Naive thymus-derived CD8-positive, alpha-beta T cell (primary cell): ENCODE results near the gene SLC9C1. TPM values are rescaled to one million over a fixed set of nuclear protein-coding genes. Genes with fewer than 3 reads are reported as not detected.
A peak's percentile ranks its signal among the peaks of the same experiment; 100 is the strongest.

Experiments
- ATAC-seq, 2 donors: fragments of 150-1000 bp; cut with Tn5 transposase in 1 of 2; sonication (Bioruptor Pico), chemical (Tn5 transposase) in 1 of 2; 1 replicate in 1 of 2; 2 replicates in 1 of 2; pipeline ENCODE4 v1.10.0; 2021; ENCODE audit warnings: mild to moderate bottlenecking in 2 of 2, moderate library complexity in 2 of 2
- POLR2A ChIA-PET: fragments of 350-600 bp; sonication (Branson Sonifier 250); formaldehyde crosslinking; loops from one replicate; lab custom pipeline; 2021; ENCODE audit warnings: antibody characterized with exemption; lab: Charles Lee
- DNase-seq, 10 donors: peaks; one replicate each; pipeline versions ENCODE4 v3.0.0 to v3.0.0-alpha.2; 2020 to 2022
- H3K27ac Mint-ChIP-seq, 10 donors: one replicate each; pipeline ENCODE4 v1.8.0; 2020 to 2022; ENCODE audit warnings: mild to moderate bottlenecking in 10 of 10, mixed read lengths in 10 of 10, moderate library complexity in 4 of 10, inconsistent platforms in 1 of 10
- H3K27me3 Mint-ChIP-seq, 5 donors: one replicate each; pipeline ENCODE4 v1.8.0; 2021 to 2022; ENCODE audit warnings: mixed read lengths in 5 of 5
- H3K36me3 Mint-ChIP-seq, 3 donors: one replicate each; pipeline ENCODE4 v1.8.0; 2020 to 2022; ENCODE audit warnings: mixed read lengths in 3 of 3, mild to moderate bottlenecking in 2 of 3, inconsistent platforms in 1 of 3
- H3K4me1 Mint-ChIP-seq, 4 donors: one replicate each; pipeline ENCODE4 v1.8.0; 2021 to 2022; ENCODE audit warnings: mixed read lengths in 4 of 4
- H3K4me3 Mint-ChIP-seq, 10 donors: one replicate each; pipeline ENCODE4 v1.8.0; 2020 to 2022; ENCODE audit warnings: mild to moderate bottlenecking in 10 of 10, mixed read lengths in 10 of 10, moderate library complexity in 6 of 10, inconsistent platforms in 1 of 10
- H3K9me3 Mint-ChIP-seq, 9 donors: one replicate each; pipeline ENCODE4 v1.8.0; 2020 to 2022; ENCODE audit warnings: mixed read lengths in 9 of 9, mild to moderate bottlenecking in 3 of 9, inconsistent platforms in 1 of 9, moderate library complexity in 1 of 9
- polyA plus RNA-seq, 3 donors: library from polyadenylated mRNA; unstranded; fragments of 300-500 nt; fragmentation: Illumina TruSeq; gene quantifications; one replicate each; pipeline ENCODE4 v1.2.3, GENCODE V29; 2021
- total RNA-seq, 8 experiments: library from RNA in 2 of 8; stranded (reverse) in 2 of 8; gene quantifications; one replicate each; pipeline ENCODE4 v1.2.3 and lab custom pipeline; 2021 to 2026

SLC9C1 gene
- total and polyA plus RNA-seq, 5 experiments from 2014 or later: not detected

DNA sequence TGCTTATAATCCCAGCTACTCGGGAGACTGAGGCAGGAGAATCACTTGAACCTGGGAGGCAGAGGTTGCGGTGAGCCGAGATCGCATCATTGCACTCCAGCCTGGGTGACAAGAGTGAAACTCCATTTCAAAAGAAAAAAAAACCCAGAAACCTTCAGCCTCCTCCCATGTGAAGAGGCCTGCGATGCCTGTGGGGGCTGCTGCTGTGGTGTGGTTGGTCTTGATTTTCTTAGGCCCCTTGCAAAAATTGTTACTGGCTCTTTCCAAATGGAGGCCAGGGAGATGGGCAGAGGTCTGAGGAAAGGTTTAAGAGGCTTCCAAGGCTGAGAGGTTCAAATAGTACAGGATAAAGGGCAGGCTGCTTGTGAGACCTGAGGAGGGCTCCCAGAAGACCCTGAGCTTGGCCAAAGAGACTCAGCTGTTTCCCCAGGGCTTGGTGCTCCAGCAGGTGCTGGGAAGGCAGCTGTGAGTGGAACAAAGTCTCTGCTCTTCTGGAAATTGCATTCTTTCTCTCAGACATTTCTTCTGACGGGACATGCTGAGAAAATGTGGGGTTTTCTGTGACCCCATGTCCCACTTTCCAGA lies 179.3 kb downstream of the SLC9C1 start:
- H3K4me1 Mint-ChIP-seq: peaks cover 6 to 64% (median 36%) of the 10 kb centered on the region in 4 donors
- no peaks in the 10 kb centered on the region for H3K9me3 Mint-ChIP-seq
- H3K27me3 Mint-ChIP-seq: no peaks in the 10 kb centered on the region
- POLR2A ChIA-PET: no interaction called here
- no peak for ATAC-seq
- no peak for DNase-seq
- H3K36me3 Mint-ChIP-seq: peaks cover 0 to 2% (median 0%) of the 10 kb centered on the region in 3 donors
- H3K27ac Mint-ChIP-seq: peak overlapping the region in 5 of 10 donors; percentile 10 to 74 (median 50)
- H3K4me3 Mint-ChIP-seq: no peak overlapping the region

DNA sequence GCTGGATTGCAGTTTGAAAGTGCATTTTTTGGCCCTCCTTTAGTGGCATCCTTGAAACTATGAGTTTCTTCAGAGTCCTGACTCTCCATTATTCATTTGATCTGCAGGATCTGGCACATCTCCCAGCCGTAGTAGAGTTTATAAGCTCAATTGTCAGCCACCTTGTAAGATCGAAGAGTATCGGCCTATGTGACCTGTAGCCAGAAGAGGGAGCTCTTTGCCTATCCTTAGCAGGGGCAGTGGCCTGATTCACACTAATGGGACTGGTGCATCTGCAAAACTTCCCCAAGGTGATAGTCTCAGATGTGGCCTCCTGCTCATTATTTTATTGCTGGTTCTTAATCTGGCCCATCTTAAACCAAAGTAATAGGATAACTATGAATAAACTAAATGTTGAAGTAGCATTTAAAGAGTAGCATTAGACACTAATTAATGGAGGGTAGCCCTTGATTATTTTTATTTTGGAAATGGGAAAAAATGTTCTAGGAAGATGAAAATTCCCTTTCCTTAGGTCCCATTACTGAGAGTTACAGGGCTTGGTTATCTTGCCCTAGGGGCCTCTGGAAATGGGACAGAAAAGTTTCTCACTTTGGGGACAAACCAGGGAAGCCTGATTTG lies 182.1 kb downstream of the SLC9C1 start:
- Mint-ChIP-seq H3K27ac (peak overlapping the region in 5 of 10 donors; percentile 3 to 77 (median 41)), H3K9me3 (no peaks in the 10 kb centered on the region), H3K27me3 (no peaks in the 10 kb centered on the region), H3K36me3 (peaks cover 0 to 2% (median 0%) of the 10 kb centered on the region in 3 donors), H3K4me3 (no peak overlapping the region), H3K4me1 (peaks cover 3 to 38% (median 13%) of the 10 kb centered on the region in 4 donors)
- DNase-seq: peak; percentile 9 to 78 (median 64)
- POLR2A ChIA-PET: interaction anchor here (0.5 kb wide), 1 partner anchor 220 kb away, joined by 3 read pairs; no protein-coding TSS in a partner anchor
- ATAC-seq: peak; percentile 95 to 97

DNA sequence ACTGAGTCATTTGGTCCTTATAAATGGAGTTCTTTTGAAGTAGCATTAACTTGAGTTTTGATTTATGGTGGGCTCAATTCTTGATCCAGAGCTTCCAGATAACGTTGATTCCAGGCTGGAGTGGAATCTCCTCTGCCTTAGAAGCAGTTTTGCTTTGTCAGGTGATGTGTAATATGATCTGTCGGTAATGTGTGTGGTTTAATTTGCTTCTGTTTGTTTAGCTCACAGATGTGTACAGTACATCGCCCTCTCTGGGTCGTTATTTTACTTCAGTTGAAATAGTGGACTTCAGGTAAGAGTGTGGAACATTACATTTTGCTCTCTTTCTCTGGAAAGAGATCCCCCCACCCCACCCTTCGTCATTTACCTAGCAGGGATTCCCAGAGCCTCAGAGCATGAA lies 184.7 kb downstream of the SLC9C1 start:
- no peak for DNase-seq
- ATAC-seq: no peak
- Mint-ChIP-seq H3K9me3 (no peaks in the 10 kb centered on the region), H3K4me3 (no peak overlapping the region), H3K27ac (no peak overlapping the region), H3K27me3 (no peaks in the 10 kb centered on the region), H3K4me1 (peaks cover 0 to 16% (median 7%) of the 10 kb centered on the region in 4 donors), H3K36me3 (no peaks in the 10 kb centered on the region)
- POLR2A ChIA-PET: no interaction called here

DNA sequence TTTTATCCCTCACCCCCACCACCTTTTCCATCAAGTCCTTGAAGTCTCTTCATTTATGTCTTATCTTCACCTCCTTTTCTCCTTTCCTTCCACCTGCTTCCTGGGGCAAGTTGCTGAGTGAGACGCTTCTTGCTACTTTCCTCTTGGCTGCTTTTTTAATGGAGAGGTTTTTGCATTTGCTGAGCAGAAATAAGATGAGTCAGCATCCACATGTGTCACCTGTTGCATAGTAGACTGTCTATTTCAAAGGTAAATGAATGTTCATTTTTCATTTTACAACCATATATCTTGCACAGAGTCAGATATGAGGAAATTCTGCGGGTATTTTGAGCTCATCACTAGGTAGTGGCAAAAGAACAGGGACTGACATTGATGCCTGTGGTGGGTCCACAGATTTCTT lies 189.2 kb downstream of the SLC9C1 start:
- H3K36me3 Mint-ChIP-seq: peaks cover 0 to 6% (median 0%) of the 10 kb centered on the region in 3 donors
- no peaks in the 10 kb centered on the region for H3K27me3 Mint-ChIP-seq
- POLR2A ChIA-PET: no interaction called here
- no peak overlapping the region for H3K4me3 Mint-ChIP-seq
- H3K9me3 Mint-ChIP-seq: no peaks in the 10 kb centered on the region
- ATAC-seq (no peak), DNase-seq (no peak)
- H3K4me1 Mint-ChIP-seq: no peaks in the 10 kb centered on the region
- no peak overlapping the region for H3K27ac Mint-ChIP-seq

DNA sequence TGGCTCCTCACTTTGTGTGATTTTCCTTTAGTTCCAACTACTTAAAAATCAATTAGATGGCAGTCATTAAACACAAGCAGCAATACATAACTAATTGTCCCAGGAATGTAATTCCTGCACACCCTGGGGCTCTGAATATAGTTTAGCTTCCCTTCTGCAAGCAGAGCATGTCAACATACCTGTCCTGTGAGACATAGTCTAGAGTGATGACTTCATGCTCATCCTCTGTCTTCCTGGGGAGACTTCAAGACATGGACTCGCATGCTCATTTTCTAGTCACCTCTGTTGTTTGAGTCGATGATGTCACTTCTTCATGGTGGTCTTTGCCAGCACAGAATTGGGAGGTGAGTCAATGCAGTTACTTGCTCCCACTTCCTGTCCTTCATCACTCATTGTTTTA lies 192.1 kb downstream of the SLC9C1 start:
- Mint-ChIP-seq H3K4me3 (no peak overlapping the region), H3K36me3 (peaks cover 0 to 6% (median 3%) of the 10 kb centered on the region in 3 donors), H3K4me1 (peaks cover 0 to 3% (median 0%) of the 10 kb centered on the region in 4 donors), H3K27ac (no peak overlapping the region), H3K27me3 (peaks cover 0 to 9% (median 3%) of the 10 kb centered on the region in 5 donors), H3K9me3 (peaks cover 0 to 8% (median 0%) of the 10 kb centered on the region in 9 donors)
- POLR2A ChIA-PET: no interaction called here
- ATAC-seq (no peak), DNase-seq (no peak)

DNA sequence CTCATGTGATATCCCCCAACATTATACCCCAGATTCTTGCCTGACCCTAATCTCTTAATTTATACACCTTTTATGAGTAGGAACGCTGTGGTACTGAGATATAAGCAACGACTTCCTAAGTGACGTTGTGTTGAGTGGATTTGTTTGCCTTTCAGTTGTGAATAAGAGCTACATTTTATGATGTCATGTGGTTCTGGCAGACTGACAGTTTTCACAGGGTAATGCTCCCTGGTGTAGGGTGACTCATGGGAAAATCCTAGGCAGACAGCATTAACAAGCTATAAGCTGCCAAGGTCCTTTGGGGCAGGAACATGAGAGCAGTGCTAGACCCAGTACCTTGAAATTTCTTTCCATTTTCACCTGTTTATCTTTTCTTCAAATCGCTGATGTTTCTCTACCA lies 196.6 kb downstream of the SLC9C1 start:
- Mint-ChIP-seq H3K9me3 (peaks cover 0 to 8% (median 0%) of the 10 kb centered on the region in 9 donors), H3K4me1 (peaks cover 7 to 12% (median 10%) of the 10 kb centered on the region in 4 donors), H3K4me3 (no peak overlapping the region), H3K36me3 (peaks cover 0 to 6% (median 0%) of the 10 kb centered on the region in 3 donors), H3K27me3 (peaks cover 3 to 9% (median 4%) of the 10 kb centered on the region in 5 donors), H3K27ac (no peak overlapping the region)
- DNase-seq (no peak), ATAC-seq (no peak)
- POLR2A ChIA-PET: no interaction called here

DNA sequence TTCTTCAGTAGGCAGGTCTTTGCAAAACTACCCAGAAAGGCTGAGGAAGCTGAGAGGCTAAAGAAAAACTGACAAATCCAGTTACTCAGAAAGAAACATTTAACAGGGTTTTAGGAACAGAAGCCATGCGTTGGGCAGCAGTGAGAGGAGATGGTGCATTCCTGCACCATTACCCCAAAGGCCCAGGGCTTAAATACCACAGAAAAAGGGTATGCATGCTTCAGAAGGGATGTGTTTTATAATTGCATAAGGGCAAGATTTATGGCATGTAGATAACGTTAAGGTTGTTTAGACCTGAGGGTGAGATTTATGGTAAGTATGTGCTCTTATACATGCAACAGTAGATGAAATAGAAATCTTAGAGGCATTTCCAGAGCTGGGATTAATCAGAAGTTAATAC lies 197.8 kb downstream of the SLC9C1 start:
- H3K4me3 Mint-ChIP-seq: no peak overlapping the region
- peaks cover 0 to 8% (median 0%) of the 10 kb centered on the region in 9 donors for H3K9me3 Mint-ChIP-seq
- H3K4me1 Mint-ChIP-seq: peaks cover 7 to 16% (median 14%) of the 10 kb centered on the region in 4 donors
- H3K27ac Mint-ChIP-seq: no peak overlapping the region
- H3K27me3 Mint-ChIP-seq: peaks cover 3 to 9% (median 4%) of the 10 kb centered on the region in 5 donors
- DNase-seq (no peak), ATAC-seq (no peak)
- peaks cover 0 to 6% (median 0%) of the 10 kb centered on the region in 3 donors for H3K36me3 Mint-ChIP-seq
- POLR2A ChIA-PET: no interaction called here

DNA sequence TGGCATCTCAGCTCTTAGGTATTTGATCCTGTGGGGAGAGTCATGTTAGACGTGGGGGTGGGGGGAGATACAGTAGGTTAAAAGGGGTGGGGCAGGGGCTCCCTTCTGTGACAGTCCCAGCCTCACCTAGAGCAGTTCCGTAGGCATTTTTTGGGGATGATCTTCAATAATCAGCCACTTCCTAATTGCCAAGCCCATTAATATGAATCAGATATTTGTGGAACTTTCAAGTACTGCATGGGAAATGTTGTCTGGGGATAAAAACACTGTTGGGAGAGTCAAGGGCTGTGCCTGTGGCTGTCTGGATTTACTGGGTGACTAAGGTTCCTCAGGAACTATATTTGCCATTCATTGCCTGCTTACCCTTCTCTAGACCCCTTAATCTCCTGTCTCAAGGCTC lies 198.3 kb downstream of the SLC9C1 start:
- H3K36me3 Mint-ChIP-seq: peaks cover 0 to 6% (median 0%) of the 10 kb centered on the region in 3 donors
- no peak overlapping the region for H3K4me3 Mint-ChIP-seq
- no peak for ATAC-seq
- peaks cover 3 to 9% (median 4%) of the 10 kb centered on the region in 5 donors for H3K27me3 Mint-ChIP-seq
- H3K4me1 Mint-ChIP-seq: peaks cover 7 to 21% (median 16%) of the 10 kb centered on the region in 4 donors
- peaks cover 0 to 8% (median 0%) of the 10 kb centered on the region in 9 donors for H3K9me3 Mint-ChIP-seq
- no peak overlapping the region for H3K27ac Mint-ChIP-seq
- POLR2A ChIA-PET: no interaction called here
- no peak for DNase-seq

DNA sequence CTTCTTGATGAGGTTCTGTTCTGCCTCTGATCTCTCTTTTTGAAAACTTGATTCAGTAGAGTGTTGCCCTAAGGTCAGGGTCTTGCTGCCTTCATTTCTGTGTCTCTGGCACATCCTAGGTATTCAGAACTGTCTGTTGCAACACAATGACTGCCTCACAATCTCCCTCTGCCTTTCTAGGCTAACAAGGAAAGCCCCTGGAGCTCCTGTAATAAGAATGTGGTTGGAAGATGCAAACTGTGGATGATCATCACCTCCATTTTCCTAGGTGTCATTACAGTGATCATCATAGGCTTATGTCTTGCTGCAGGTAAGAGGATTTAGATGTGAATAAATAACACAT lies 200.9 kb downstream of the SLC9C1 start:
- Mint-ChIP-seq H3K27me3 (peaks cover 0 to 18% (median 8%) of the 10 kb centered on the region in 5 donors), H3K9me3 (no peaks in the 10 kb centered on the region), H3K4me3 (peak overlapping the region in 1 of 10 donors; percentile 42), H3K36me3 (peaks cover 0 to 2% (median 0%) of the 10 kb centered on the region in 3 donors), H3K4me1 (peaks cover 9 to 26% (median 19%) of the 10 kb centered on the region in 4 donors), H3K27ac (peak overlapping the region in 1 of 10 donors; percentile 38)
- ATAC-seq (no peak), DNase-seq (no peak)
- POLR2A ChIA-PET: interaction anchor here (0.7 kb wide), 1 partner anchor 12 kb away, joined by 3 read pairs; no protein-coding TSS in a partner anchor

DNA sequence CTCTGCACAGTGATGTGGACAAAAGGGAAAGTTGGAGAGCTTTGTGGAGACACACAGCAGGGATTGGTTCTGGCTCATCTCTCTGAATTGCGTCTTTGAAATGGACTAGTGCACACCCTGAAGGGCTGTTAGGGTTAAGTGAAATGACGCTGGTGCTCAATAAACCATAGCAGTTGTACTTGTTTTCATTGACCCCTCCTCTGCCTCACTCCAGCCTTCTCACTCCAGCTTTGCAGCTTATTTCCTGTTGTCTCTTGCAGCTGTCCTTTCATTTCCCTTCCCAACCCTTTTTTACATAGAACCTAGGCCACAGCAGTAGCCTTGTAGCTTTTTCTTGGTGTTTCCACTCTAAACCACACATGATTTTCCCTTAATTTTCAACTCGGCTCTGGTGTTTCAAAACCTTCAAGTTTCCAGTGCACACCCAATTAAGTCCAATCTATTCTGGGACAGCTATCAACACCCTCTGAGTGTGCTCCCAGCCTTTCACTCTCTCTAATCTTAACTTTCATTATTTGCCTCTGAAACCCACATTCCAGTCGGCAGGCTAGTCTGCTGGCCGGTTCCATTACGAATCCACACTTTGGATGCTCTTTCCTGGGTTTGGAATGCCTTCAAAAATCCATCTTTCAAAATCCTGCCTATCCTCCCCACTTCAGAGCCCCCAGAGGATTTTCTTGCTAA lies 201.4 kb downstream of the SLC9C1 start:
- POLR2A ChIA-PET: interaction anchor here (0.7 kb wide), 1 partner anchor 11 kb away, joined by 3 read pairs; no protein-coding TSS in a partner anchor
- no peak for ATAC-seq
- DNase-seq: no peak

DNA sequence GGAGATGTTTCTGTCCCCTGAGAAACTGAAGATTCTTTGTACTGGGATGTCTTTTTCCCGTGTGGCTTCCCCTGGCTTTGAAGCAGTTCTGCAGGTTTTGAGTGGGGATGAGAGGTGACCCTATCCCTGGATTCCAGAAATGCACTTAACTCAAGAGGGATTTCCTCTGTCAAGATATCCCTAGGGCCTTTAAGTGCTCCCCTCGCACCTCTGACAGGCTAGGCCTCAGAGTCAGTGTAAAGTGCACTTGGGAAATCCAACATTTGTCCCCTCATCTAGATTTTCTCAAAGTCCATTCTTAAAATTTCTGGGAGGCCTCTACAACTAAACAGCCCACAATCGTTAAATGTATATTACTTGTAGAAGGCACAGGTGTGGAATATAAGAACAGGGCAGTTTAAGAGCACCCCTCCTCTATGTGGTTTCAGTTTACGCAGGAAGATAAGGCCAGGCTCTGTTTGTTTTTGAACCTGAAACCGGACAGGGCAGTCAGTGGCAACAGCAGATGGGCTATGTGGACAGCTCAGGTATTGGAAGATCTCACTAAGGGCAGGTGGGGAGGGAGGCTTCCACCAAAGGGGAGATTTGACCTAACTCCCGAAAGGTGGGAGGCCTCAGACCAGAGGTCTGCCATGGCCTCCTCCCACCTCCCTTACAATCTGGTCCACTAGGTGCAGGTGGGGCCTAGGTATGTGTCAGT lies 203.0 kb downstream of the SLC9C1 start:
- Mint-ChIP-seq H3K4me3 (no peak overlapping the region), H3K36me3 (peaks cover 0 to 2% (median 0%) of the 10 kb centered on the region in 3 donors), H3K9me3 (no peaks in the 10 kb centered on the region), H3K27me3 (peaks cover 0 to 24% (median 9%) of the 10 kb centered on the region in 5 donors), H3K4me1 (peaks cover 14 to 35% (median 27%) of the 10 kb centered on the region in 4 donors), H3K27ac (no peak overlapping the region)
- DNase-seq (no peak), ATAC-seq (no peak)
- POLR2A ChIA-PET: no interaction called here

More for the DNA sequence above, 201.4 kb downstream of the SLC9C1 start:
- H3K9me3 Mint-ChIP-seq: no peaks in the 10 kb centered on the region
- H3K4me1 Mint-ChIP-seq: peaks cover 9 to 25% (median 19%) of the 10 kb centered on the region in 4 donors
- peak overlapping the region in 1 of 10 donors; percentile 42 for H3K4me3 Mint-ChIP-seq
- peaks cover 0 to 2% (median 0%) of the 10 kb centered on the region in 3 donors for H3K36me3 Mint-ChIP-seq
- peak overlapping the region in 1 of 10 donors; percentile 35 for H3K27ac Mint-ChIP-seq
- peaks cover 0 to 22% (median 6%) of the 10 kb centered on the region in 5 donors for H3K27me3 Mint-ChIP-seq
